HG03196 (cell line): ENCODE results near the gene SLC30A10.
"Not testable (repeated sequence)": the region's sequence is repeated elsewhere in the genome, so short reads cannot be mapped to it uniquely, and the experiment has no call there.

ENCODE experiments used
- ATAC-seq: cut with Tn5 transposase; IDR thresholded peaks from one replicate; pipeline ENCODE4 v1.9.1; 2021; ENCODE audit not compliant: unreplicated experiment

SLC30A10 gene

DNA sequence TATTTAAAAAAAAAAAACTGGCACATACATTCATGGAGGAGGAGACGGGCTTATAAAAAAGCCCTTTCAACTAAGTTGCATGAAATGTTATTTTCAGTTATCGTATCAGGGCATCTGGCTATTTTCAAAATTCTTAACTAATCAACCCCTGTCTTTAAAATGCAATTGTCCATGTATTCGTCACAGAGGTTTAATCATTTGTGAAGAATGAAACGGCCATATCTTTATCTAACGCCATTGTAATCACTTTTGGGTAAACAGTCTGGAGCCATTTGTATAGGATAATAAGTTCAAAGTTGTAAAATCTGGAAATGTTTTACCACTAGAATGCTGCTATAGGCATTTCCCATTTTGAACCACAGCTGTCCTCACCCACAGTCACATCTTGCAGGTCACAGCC is 30.4 kb downstream of the SLC30A10 start:
- ATAC-seq: no peak

DNA sequence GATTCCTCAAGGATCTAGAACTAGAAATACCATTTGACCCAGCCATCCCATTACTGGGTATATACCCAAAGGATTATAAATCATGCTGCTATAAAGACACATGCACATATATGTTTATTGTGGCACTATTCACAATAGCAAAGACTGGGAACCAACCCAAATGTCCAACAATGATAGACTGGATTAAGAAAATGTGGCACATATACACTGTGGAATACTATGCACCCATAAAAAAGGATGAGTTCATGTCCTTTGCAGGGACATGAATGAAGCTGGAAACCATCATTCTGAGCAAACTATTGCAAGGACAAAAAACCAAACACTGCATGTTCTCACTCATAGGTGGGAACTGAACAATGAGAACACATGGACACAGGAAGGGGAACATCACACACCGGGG is 36.1 kb downstream of the SLC30A10 start:
- not testable (repeated sequence) for ATAC-seq

DNA sequence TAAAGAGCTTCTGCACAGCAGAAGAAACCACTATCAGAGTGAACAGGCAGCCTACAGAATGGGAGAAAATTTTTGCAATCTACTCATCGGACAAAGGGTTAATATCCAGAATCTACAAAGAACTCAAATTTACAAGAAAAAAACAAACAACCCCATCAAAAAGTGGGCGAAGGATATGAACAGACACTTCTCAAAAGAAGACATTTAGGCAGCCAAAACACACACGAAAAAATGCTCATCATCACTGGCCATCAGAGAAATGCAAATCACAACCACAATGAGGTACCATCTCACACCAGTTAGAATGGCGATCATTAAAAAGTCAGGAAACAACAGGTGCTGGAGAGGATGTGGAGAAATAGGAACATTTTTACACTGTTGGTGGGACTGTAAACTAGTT is 36.5 kb downstream of the SLC30A10 start:
- ATAC-seq: not testable (repeated sequence)

DNA sequence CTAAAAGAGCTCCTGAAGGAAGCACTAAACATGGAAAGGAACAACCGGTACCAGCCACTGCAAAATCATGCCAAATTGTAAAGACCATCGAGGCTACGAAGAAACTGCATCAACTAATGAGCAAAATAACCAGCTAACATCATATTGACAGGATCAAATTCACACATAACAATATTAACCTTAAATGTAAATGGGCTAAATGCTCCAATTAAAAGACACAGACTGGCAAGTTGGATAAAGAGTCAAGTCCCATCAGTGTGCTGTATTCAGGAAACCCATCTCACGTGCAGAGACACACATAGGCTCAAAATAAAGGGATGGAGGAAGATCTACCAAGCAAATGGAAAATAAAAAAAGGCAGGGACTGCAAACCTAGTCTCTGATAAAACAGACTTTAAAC is 39.7 kb downstream of the SLC30A10 start:
- not testable (repeated sequence) for ATAC-seq

DNA sequence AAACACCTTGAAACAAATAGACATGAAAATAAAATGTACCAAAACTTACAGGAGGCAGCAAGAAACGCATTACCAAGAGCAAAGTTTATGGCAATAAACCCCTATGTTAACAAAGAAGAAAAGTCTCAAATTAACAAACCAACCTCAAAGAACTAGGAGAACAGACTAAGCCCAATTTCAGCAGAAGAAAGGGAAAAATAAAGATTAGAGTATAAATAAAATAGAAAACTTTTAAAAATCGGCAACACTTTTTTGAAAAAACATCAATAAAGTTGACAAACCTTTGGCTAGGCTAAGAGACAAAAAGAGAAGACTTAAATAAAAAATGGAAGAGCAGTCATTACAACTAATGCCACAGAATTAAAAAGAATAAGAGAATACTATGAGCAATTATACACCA is 42.7 kb downstream of the SLC30A10 start:
- ATAC-seq: no peak

DNA sequence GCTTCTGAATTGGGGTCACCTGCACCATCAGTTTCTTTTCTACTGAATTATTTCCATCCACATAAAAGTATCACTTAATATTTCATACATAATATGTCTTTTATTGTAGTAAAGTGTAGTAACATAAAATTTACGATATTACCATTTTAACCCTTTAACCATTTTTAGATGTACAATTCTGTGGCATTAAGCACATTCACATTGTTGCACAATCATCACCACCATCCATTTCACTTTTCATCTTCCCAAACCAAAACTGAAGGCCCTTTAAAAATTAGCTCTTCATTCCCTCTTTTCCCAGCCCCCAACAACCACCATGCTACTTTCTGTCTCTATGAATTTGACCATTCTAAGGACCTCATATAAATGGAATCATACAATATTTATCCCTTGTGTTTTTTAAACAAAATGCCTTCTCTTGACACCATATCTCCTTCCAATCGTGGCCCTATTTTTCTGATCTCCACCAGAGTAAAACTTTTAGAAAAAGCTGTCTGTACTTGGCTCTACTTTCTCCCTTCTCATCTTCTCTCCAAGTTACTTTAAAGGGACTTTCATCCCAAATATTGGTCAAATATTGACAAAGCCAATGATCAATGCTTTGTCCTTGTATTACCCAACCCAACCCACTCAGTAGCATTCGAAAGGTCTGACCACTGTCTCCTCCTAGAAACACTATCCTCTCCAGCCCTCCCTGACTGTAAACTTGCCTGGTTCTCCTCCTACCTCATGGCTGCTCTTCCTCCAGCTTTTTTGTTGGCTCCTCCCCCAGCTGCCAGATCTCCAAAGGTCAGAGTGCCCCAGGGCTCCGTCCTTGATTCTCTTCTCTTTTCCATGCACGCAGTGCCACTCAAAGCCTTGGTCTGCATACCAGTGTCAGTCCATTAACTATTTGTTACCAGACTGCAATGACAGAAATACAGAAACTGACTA is 44.7 kb downstream of the SLC30A10 start:
- no peak for ATAC-seq

DNA sequence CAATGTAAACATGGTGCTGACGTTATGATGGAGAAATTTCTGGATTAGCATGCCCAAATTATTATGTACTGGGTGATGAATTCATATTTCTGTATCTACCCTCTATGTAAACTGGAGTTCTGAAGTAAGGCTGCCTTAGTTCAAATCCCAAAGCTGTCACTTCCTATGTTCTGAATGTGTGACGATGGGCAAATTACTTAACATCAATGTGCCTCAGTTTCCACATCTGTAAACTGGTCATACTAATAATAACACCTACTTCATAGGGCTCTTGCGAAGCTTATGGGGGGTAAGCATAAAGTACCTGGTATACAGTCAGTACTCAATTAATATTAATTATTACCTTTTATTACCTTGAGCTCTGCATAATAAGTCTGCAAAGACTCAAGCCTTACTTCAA is 45.6 kb downstream of the SLC30A10 start:
- ATAC-seq: no peak

DNA sequence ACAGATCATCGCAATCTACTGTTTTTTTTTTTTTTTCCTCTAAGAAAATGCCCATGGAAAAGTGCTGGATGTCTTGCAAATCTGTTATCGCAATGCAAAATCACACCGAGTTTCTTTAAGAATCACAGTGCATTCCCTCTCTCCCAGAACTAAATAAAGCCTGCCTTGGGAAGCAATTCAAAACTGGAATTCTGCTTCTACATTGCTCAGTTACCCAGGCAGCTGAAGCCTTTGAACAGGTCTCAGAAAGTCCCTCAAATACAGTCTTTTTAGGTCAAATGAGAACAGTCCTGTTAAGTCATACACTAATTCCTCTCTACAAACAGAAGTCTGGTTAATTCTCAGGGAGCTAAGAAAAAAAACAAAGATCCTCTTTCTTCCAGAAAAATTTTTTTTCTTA is 46.3 kb downstream of the SLC30A10 start:
- ATAC-seq: no peak

DNA sequence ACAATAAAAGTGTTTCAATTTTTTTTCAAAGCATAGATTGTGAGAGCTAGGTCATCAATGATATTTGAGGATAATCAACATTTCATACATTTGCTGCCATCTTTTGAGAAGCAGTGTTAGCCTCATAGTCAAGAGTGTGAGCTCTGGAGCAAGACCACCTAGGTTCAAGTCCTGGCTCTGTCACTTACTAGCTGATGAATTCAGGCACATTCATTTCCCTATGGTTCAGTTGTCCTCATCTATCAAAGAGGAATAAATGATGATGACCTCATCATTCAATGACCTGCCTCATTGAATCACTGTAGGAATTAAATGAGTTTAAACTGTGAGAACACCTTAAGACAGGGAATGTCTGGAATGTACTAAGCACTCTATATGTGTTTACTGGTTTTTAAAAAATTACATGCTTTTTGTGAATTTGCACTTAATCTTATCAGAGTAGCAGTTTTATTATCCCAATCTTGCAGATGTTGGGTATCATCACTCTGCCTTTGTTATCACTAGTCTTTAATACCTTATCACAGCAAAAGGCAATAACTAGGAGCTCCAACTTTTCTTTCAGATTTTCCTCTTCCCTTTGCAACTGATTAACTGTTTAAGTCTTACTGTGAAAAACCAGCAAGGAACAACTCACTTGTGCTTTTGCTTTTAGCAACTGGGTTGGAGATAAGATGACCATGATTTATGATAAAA is 47.4 kb downstream of the SLC30A10 start:
- no peak for ATAC-seq

DNA sequence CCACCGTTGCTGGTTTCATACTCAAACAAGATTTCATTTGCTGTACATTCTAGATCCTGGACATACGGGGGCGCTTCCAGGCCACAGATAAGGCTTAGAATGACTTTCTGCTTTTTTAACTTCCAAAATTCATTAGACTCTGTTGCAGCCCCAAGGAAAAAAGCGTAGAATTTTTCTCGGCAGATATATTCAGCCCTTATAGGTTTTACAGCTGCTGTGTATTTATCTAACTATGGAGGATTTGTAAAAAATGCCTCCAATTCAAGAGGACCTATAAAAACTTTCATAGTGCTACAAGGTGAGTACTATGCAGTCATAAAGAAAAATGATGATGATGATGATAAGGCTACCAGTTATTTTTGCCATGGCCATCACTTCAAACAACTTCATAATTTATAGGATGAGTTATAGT is 51.6 kb downstream of the SLC30A10 start:
- ATAC-seq: no peak

DNA sequence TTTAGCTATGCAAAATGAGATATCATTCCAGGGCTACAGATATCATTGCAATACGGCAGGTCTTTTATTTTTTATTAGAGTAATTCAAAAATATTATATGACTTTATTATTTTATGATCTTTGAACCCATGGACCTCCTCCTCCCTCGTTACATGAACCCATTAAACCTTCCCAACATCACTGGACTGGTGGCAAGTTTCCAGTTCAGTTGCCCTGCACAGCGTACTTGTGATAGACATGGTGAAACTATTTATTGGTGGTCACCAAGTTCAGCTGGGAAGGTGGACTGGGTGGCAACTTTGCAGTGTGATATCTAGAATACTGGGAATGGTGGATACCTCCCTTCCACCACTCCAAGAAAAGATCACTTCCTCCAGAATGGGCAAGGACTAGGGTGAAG is 52.5 kb downstream of the SLC30A10 start:
- no peak for ATAC-seq

DNA sequence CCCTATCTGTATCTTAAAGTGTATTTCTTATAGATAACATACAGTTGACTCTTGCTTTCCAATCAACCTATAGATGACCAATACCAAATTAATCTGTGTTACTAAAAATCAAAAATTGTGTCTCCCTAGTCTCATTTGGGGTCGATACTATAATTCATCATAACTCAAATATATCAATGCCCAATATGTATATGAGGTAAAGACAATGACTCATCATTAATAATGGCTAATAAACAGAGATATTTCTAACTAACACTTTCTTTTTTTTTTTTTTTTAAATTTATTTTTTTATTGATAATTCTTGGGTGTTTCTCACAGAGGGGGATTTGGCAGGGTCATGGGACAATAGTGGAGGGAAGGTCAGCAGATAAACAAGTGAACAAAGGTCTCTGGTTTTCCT is 55.8 kb downstream of the SLC30A10 start:
- ATAC-seq: not testable (repeated sequence)

DNA sequence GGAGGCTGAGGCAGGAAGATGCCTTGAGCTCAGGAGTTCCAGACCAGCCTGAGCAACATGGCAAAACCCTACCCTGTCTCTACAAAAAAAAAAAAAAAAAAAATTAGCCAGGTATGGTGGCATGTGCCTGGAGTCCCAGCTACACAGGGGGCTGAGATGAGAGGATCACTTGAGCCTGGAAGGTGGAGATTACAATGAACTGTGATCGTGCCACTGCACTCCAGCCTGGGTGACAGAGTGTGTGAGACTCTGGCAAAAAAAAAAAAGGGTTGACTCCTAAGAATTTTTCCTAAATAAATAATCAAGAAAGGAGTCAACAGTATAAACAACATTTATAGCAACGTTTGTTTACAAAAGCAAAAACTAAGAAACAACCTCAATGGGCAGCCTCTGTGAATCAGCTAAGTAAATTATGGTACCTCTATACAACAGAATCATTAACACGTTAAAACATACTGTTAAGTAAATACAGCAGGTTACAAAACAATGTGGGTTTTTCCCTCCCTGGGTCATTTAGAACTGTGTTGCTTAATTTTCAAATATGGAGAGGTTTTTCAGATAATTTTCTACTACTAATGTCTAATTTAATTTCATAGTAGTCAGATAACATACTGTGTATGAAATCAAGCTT is 56.8 kb downstream of the SLC30A10 start:
- ATAC-seq: no peak

DNA sequence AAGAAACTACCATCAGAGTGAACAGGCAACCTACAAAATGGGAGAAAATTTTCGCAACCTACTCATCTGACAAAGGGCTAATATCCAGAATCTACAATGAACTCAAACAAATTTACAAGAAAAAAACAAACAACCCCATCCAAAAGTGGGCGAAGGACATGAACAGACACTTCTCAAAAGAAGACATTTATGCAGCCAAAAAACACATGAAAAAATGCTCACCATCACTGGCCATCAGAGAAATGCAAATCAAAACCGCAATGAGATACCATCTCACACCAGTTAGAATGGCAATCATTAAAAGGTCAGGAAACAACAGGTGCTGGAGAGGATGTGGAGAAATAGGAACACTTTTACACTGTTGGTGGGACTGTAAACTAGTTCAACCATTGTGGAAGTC is 59.7 kb downstream of the SLC30A10 start:
- ATAC-seq: not testable (repeated sequence)
